Right lobe of liver (tissue), 6 donors: Measurements from ENCODE around the gene SEC14L5. TPM values are rescaled to one million over a fixed set of nuclear protein-coding genes. Genes with fewer than 3 reads are reported as not detected.

Experiments used
- ATAC-seq, 4 donors: fragments of 200-7000 bp; cut with Tn5 transposase; one replicate each; pipeline ENCODE4 v1.9.1; 2020; ENCODE audit warnings: mild to moderate bottlenecking in 4 of 4, moderate library complexity in 4 of 4
- DNase-seq, 3 donors: peaks; one replicate each; pipeline ENCODE4 v3.0.0-alpha.2; 2020
- H3K27ac ChIP-seq, 3 donors: fragments of 200-600 bp; one replicate each; pipeline ENCODE4 v1.8.0; 2022
- H3K27me3 ChIP-seq, 2 donors: fragments of 200-600 bp; one replicate each; pipeline ENCODE4 v1.8.0; 2022
- H3K36me3 ChIP-seq, 4 donors: fragments of 200-600 bp; sonication (generic) in 1 of 4; one replicate each; pipeline versions ENCODE4 v1.5.1 to v1.8.0; 2017 to 2022; ENCODE audit warnings: control low read depth in 1 of 4
- H3K4me1 ChIP-seq, 4 donors: fragments of 200-600 bp; sonication (generic) in 1 of 4; one replicate each; pipeline versions ENCODE4 v1.5.1 to v1.8.0; 2017 to 2022; ENCODE audit warnings: control low read depth in 1 of 4
- H3K4me3 ChIP-seq, 3 donors: fragments of 200-600 bp; one replicate each; pipeline ENCODE4 v1.8.0; 2022
- H3K9me3 ChIP-seq, 4 donors: fragments of 200-600 bp; sonication (generic) in 1 of 4; one replicate each; pipeline versions ENCODE4 v1.5.1 to v1.8.0; 2017 to 2022; ENCODE audit warnings: control low read depth in 1 of 4
- CTCF ChIP-seq, 4 donors: fragments of 200-600 bp in 3 of 4; fragments of 450-650 bp in 1 of 4; IDR thresholded peaks; one replicate each; pipeline versions ENCODE4 v1.5.1 to v1.8.0; 2016 to 2022; ENCODE audit warnings: antibody characterized with exemption in 4 of 4, mild to moderate bottlenecking in 2 of 4
- POLR2A ChIP-seq: fragments of 450-650 bp; IDR thresholded peaks from one replicate; pipeline ENCODE4 v1.6.1; 2017; ENCODE audit warnings: antibody characterized with exemption, mild to moderate bottlenecking
- WGBS: methylation state at CpG from one replicate; pipeline ENCODE4 v1.1.6; 2018; ENCODE audit warnings: low coverage, low lambda C conversion rate; ENCODE audit not compliant: insufficient coverage; ENCODE audit errors: missing lambda C conversion rate; 5-methylcytosine and 5-hydroxymethylcytosine counted together
- intact Hi-C, 2 donors: fragments of 100-400 bp; cut with DNase I; formaldehyde crosslinking; loops; one replicate each; pipeline versions ENCODE4 v1.11.2 to v1.14.1; 2022
- total RNA-seq, 6 experiments: library from RNA; depleted of rRNA in 2 of 6; stranded (reverse); fragments of >200 nt in 2 of 6; fragmentation: NEBNext Ultra II Directional in 3 of 6; extraction: Animal tissue kit (Norgen Biotek cat#: 25700) in 3 of 6; gene quantifications; one replicate each; pipeline versions ENCODE4 v1.1.0 to v1.2.4, GENCODE V29; 2016 to 2023
- donor health status: DM: no; HTN: yes; CAD: no.
- donor health status: DM: no; HTN: no; CAD: no.
- donor health status: DM: no; HTN: no; CAD: no.
- donor health status: DM: no; HTN: yes; CAD: no.
- donor health status: DM: no; HTN: yes; CAD: no.

SEC14L5 gene
- total RNA-seq, 6 experiments from 2014 or later: 0.09 to 1.1 (median 0.60) TPM; not detected in 1

- Histone ChIP-seq H3K9me3 (no peaks in the 10 kb centered on the region), H3K36me3 (no peaks in the 10 kb centered on the region), H3K27ac (no peak overlapping the region), H3K4me3 (no peak overlapping the region), H3K4me1 (no peaks in the 10 kb centered on the region), H3K27me3 (no peaks in the 10 kb centered on the region)
- ATAC-seq (no peak), DNase-seq (no peak)
- TF ChIP-seq CTCF (IDR thresholded peaks at IDR 0.05) (no peak), POLR2A (no peak)
- intact Hi-C loops: no loop called here
- no CpG with 5 or more reads among the region's 6 CpGs for WGBS
These were observed 64.4 kb downstream of the SEC14L5 start for GRCh38 chr16:5022521-5022920.

DNA sequence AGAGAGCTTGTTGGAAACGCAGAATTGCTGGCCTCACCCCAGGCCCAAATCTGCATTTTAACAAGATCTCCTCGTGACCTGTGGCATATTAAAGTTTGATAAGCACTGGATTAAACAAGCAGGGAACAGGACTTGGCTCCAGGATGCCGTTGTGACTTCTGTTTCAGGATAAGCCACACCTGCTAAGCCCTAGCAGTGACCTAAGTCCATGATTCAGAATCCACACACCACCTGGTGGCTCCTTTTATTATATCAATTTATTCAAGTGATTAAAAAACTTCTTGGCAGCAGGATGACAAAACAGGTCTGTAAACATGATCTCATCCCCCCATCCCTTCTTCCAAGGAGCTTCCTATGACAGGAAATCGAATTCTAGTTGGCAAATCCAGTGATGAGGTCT lies 66.5 kb downstream of the SEC14L5 start:
- Histone ChIP-seq H3K4me3 (no peak overlapping the region), H3K27ac (no peak overlapping the region), H3K36me3 (no peaks in the 10 kb centered on the region), H3K4me1 (no peaks in the 10 kb centered on the region), H3K9me3 (no peaks in the 10 kb centered on the region), H3K27me3 (no peaks in the 10 kb centered on the region)
- intact Hi-C loops: no loop called here
- no peak for TF ChIP-seq POLR2A
- peak; percentile 15 to 39 (median 32) for TF ChIP-seq CTCF (IDR thresholded peaks at IDR 0.05)
- 25% methylated on average over 3 of the region's 4 CpGs for WGBS
- ATAC-seq (peak; percentile 69 to 92 (median 81)), DNase-seq (no peak)

- H3K27ac ChIP-seq: no peak overlapping the region
- DNase-seq: no peak
- H3K9me3 ChIP-seq: no peaks in the 10 kb centered on the region
- no peaks in the 10 kb centered on the region for H3K27me3 ChIP-seq
- ATAC-seq: peak in 1 of 4 donors; percentile 21
- no peak overlapping the region for H3K4me3 ChIP-seq
- 63% methylated on average over 6 of the region's 17 CpGs for WGBS
- intact Hi-C loops: no loop called here
- TF ChIP-seq CTCF (IDR thresholded peaks at IDR 0.05): peak in 1 of 4 donors; percentile 6
- TF ChIP-seq POLR2A: no peak
- no peaks in the 10 kb centered on the region for H3K4me1 ChIP-seq
- no peaks in the 10 kb centered on the region for H3K36me3 ChIP-seq
These were observed 67.1 kb downstream of the SEC14L5 start for GRCh38 chr16:5025171-5025632.

DNA sequence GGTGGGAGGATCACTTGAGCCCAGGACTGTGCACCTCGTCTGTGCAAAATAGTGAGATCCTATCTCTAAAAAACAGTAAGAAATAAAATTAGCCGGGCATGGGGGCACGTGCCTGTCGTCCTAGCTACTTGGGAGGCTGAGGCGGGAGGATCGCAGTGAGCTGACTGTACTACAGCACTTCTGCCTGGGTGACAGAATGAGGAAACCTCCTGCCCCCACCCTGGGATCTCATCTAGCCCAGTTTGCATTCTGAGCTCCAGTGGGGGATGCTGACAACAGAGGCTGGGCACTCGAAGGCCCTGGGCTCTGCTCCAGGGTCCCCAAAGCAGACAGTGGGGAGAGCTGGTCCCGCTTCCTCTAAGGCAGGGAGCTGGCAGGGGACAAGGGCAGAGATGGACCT lies 68.5 kb downstream of the SEC14L5 start:
- ATAC-seq (no peak), DNase-seq (no peak)
- Histone ChIP-seq H3K4me3 (no peak overlapping the region), H3K27me3 (no peaks in the 10 kb centered on the region), H3K9me3 (no peaks in the 10 kb centered on the region), H3K36me3 (no peaks in the 10 kb centered on the region), H3K27ac (no peak overlapping the region), H3K4me1 (no peaks in the 10 kb centered on the region)
- intact Hi-C loops: no loop called here
- 88% methylated on average over 4 of the region's 8 CpGs for WGBS
- TF ChIP-seq CTCF (IDR thresholded peaks at IDR 0.05) (no peak), POLR2A (no peak)

- DNase-seq: no peak
- H3K9me3 ChIP-seq: no peaks in the 10 kb centered on the region
- no peak overlapping the region for H3K4me3 ChIP-seq
- intact Hi-C loops: no loop called here
- no peak overlapping the region for H3K27ac ChIP-seq
- no peak for ATAC-seq
- no peaks in the 10 kb centered on the region for H3K27me3 ChIP-seq
- no peaks in the 10 kb centered on the region for H3K36me3 ChIP-seq
- no peaks in the 10 kb centered on the region for H3K4me1 ChIP-seq
- WGBS: 90% methylated on average over 2 of the region's 7 CpGs
- TF ChIP-seq POLR2A (no peak), CTCF (IDR thresholded peaks at IDR 0.05) (no peak)
These were observed 69.0 kb downstream of the SEC14L5 start for GRCh38 chr16:5027086-5027485.
